ELR (cell line): ENCODE data around the gene WFDC1.

Experiments used
- DNase-seq: peaks from one replicate; pipeline ENCODE4 v3.0.0-alpha.2; 2015; ENCODE audit warnings: low read depth

The WFDC1 gene

DNA sequence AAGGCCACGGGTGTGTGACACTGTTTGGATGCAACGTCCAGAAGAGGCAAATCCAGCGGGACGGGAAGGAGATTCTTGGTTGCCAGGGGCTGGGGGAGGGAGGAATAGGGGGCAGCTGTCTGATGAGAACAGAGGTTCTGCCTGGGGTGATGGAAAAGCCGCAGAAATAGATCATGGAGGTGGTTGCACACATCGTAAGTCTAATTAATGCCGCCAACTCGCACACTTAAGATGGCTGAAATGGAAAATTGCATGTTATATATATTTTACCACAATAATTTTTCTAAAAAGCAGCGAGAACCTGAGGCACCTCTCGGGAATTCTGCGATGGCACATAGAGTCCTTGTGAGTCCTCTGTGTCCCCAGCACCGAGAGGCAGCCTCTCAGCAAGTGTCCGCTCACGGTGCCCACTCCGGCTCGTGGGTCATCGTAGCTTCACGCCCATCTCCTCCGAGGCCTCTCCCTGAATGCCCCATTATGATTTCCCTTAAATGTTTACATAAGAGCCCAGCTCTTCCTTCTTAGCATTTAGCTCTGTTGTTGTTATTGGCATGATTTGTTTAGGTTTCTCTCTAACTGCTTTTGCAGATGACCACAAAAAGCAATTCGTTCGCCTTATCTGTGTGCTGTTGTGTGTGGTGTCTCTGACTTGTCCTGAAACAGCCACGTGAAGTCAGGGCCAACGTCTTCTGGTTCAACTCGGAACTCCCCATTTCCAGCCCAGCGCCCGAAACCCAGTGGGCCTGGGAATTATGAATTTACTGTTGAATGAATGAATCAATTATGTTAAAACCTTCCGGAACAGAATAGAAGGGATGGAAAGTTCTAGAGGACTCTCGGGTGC, 7.7 kb downstream of the WFDC1 start:
- no peak for DNase-seq

GRCh38 chr16:84303023-84303422, 8.3 kb downstream of the WFDC1 start:
- no peak for DNase-seq

DNA sequence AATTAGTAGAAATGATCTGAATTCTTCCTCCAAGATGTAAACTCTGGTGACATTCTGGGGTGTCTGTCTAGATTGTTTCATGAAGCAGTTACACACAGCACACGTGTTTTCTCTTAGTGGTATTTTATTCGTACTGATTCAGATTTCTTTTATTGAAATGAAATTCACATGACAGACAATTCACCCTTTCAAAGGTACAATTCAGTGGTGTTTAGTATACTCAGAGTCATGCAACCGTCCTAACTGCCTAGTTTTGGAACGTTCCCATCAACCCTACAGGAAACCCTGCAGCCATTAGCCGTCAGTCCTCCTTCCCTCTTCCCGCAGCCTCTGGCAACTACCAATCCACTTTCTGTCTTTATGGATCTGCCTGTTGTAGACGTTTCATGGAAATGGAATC, 8.8 kb downstream of the WFDC1 start:
- no peak for DNase-seq

- no peak for DNase-seq
Observed at GRCh38 chr16:84306564-84306963, 11.9 kb downstream of the WFDC1 start.

GRCh38 chr16:84307209-84307954, 12.7 kb downstream of the WFDC1 start:
- DNase-seq = no peak

GRCh38 chr16:84308120-84308519, 13.4 kb downstream of the WFDC1 start:
- DNase-seq = peak; percentile 65

- no peak for DNase-seq
Observed at GRCh38 chr16:84310642-84311041, 16.0 kb downstream of the WFDC1 start.

DNA sequence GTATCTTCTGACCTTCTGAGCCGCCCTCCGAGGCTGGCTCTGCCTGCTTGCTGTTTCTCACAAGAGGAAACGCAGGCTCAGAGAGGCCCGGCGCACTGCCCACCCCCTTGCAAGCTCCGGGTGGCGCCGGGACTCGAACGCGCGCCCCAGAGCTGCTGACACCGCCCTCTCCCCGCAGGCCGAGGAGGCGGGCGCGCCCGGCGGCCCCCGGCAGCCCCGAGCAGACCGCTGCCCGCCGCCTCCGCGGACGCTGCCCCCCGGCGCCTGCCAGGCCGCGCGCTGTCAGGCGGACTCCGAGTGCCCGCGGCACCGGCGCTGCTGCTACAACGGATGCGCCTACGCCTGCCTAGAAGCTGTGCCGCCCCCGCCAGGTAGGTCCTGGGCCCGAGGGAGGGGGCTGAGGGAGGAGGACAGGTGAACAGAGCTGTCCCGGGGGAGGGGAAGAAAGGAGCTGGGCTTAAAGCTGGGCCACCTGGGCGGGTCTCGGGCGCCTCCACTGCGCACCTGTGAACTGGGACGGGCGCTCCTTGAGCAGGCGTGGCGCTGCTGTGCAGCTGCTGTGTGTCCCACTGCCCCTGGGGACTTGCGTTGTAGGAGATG, 18.2 kb downstream of the WFDC1 start:
- no peak for DNase-seq

GRCh38 chr16:84313921-84314320, 19.2 kb downstream of the WFDC1 start:
- DNase-seq = no peak

DNA sequence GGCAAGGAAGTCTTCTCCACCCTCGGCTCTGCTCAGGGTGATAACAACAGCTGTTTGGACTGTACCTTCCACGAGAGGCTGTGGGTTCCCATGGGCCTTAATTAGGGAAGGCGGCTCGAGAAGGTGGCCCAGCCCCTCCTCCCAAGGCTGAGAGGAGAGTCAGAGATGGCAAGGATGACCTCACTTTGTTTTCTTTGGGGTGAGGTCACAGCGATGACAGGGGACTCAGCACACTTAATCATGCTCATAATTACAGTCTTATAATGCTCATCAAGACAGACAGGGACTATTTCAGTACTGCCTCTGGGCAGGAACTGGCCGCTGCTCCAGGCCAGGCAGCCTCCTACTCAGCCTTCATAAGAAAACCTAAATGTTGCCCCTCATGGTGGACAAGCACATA, 19.7 kb downstream of the WFDC1 start:
- no peak for DNase-seq

DNA sequence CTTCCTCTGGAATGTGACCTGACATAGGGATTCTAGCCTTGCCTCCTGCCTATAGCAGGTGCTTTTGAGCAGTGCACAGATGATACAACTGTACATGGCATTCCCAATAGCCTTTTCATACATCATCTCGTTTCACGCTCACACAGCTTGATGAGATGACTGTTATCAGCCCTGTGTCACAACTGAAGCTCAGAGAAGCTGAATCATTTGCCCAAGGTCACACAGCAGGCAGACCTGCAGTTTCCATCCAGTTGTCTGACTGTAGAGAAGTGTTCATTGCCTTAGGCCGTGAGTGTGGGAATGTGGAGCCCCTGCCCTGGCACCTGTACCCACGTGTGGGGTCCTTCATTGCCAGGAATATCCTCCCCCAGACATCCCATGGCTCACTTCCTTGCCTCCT, 20.1 kb downstream of the WFDC1 start:
- peak; percentile 17 for DNase-seq

DNA sequence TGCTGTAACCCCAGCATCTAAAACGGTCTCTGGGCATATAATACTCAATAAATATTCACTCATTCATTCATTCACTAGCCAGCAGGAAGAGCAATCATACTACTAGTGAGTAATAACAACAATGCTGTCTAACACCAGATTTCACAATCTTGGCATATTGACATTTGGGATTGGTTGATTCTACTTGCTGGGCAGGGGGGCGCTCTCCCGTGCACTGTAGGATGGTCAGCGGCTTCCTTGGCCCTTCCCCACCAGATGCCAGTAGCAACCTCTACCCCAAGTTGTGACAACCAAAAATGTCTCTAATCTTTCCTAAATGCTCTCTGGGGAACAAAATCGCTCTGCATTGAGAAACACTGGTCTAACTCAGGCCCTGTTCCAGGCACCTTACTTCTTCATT, 20.7 kb downstream of the WFDC1 start:
- no peak for DNase-seq

- no peak for DNase-seq
Observed at GRCh38 chr16:84318091-84318975, 23.7 kb downstream of the WFDC1 start.

- DNase-seq = no peak
Observed at GRCh38 chr16:84319146-84319760, 24.6 kb downstream of the WFDC1 start.

DNA sequence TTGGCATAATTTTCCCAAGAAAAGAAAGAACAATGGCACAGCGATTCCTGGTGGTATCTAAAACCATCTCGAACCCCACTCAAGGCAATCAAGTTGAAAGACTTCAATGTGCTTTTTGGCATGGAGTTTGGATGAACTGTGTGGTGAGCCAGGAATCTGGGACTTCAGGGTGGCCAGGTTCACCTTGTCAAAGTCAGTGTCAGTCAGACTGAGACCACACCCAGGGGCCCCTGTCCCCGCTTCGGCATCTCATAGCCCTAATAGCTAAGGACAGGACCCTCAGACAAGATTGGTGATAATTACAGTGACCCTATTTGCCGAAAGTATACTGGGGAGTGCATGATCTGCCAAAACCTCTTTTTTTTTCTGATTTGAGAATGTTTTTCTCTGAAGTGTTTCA, 25.8 kb downstream of the WFDC1 start:
- DNase-seq = no peak

DNA sequence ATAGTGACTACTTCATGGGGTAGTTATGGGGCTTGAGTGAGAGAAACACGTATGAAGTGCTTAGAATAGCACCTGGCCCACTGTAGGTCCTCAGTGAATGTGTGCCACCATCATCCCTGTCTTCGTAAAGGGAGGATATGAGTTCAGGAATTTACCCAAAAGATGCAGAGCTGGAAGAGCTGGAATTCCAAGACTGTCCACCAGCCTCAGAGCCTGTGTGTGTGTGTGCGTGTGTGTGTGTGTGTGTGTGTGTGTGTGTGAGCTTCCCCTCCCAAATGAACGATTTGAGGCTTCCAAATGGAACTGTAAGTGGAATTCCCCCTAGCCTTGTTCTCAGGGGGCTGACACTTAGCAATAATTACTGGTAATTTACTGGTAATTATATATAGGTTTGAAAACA, 27.3 kb downstream of the WFDC1 start:
- no peak for DNase-seq

DNA sequence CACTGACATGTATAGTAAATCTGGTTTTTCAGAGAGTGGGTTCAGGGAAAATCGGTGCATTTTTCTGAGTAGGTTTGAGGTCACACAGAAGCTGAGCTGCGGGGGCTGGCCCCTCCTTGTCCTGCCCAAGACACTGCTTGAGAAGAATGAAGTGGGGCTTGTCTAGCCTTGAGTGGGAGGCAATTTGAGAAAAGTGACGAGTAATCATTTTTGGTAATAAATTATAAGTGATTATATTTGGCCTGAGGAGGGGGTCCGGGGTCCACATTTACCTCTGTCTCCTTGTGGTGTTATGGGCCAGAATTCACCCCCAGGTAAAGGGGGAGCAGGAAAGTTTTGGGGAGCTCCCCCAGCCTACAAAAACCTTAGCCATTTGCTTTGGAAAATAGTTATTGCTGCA, 28.1 kb downstream of the WFDC1 start:
- no peak for DNase-seq

DNA sequence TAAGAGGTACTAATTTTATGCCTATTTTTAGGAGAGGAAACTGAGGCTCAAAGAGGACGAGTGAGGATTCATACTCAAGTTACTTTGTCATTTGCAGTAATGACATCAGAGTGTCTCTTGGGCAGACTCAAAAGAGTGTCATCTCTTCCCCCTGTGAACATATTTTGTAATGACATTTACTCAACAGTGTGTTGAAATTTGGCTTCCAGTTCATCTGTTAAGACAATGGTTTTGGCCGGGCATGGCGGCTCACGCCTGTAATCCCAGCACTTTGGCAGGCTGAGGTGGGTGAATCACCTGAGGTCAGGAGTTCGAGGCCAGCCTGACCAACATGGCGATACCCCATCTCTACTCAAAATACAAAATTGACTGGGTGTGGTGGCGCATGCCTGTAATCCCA, 28.9 kb downstream of the WFDC1 start:
- no peak for DNase-seq

GRCh38 chr16:84324434-84325262, 30.0 kb downstream of the WFDC1 start:
- peak; percentile 10 for DNase-seq

DNA sequence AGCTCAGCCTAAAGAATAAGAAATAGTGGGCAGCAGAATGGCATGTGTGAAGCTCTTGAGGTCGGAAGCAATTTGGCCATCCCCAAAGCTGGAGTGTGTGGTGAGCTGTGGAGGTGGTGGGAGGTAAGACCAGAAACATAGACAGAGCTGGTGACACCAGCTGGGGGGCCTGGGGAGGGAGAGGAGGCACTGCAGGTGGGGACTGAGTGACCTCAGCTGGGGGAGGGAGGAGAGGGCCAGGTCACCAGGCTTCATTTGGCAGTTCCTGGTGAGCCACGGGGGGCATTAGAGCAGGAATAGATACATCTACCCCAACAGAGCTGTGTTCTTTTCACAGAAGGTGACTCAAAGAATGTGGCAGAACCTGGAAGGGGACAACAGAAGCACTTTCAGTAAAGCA, 31.9 kb downstream of the WFDC1 start:
- no peak for DNase-seq
